Mesenchymal stem cell (in vitro differentiated cells and primary cell): ENCODE data around the gene ZNF280C.

Experiments
- DNase-seq: peaks from one replicate; pipeline ENCODE4 v3.0.0-alpha.2; 2013
- H2AFZ ChIP-seq: one replicate; pipeline ENCODE4 v1.6.1; 2013; ENCODE audit warnings: low read depth, mild to moderate bottlenecking, control low read depth, inconsistent platforms, low read length, moderate library complexity
- H2AK5ac ChIP-seq: 2 replicates; pipeline ENCODE4 v1.6.1; 2013; ENCODE audit warnings: low read length, moderate library complexity, mild to moderate bottlenecking, inconsistent platforms; ENCODE audit not compliant: severe bottlenecking
- H2BK120ac ChIP-seq: one replicate; pipeline ENCODE4 v1.6.1; 2013; ENCODE audit warnings: low read depth, mild to moderate bottlenecking, inconsistent platforms, low read length, moderate library complexity
- H2BK12ac ChIP-seq, 2 experiments: one replicate each; pipeline ENCODE4 v1.6.1; 2013; ENCODE audit warnings: inconsistent platforms in 2 of 2, low read length in 2 of 2, mild to moderate bottlenecking in 2 of 2, moderate library complexity in 2 of 2, control low read depth in 1 of 2
- H2BK15ac ChIP-seq: one replicate; pipeline ENCODE4 v1.6.1; 2013; ENCODE audit warnings: mild to moderate bottlenecking, low read depth, inconsistent platforms; ENCODE audit not compliant: poor library complexity, severe bottlenecking
- H2BK5ac ChIP-seq: 2 replicates; pipeline ENCODE4 v1.6.1; 2013; ENCODE audit warnings: low read depth, mild to moderate bottlenecking, low read length, control low read depth, inconsistent platforms; ENCODE audit not compliant: poor library complexity, severe bottlenecking
- H3K14ac ChIP-seq, 2 experiments: one replicate each; pipeline ENCODE4 v1.6.1; 2013; ENCODE audit warnings: inconsistent platforms in 2 of 2, low read length in 2 of 2, control low read depth in 1 of 2, mild to moderate bottlenecking in 1 of 2, moderate library complexity in 1 of 2
- H3K18ac ChIP-seq, 2 experiments: one replicate each; pipeline ENCODE4 v1.6.1; 2013; ENCODE audit warnings: inconsistent platforms in 2 of 2, low read length in 2 of 2, control low read depth in 1 of 2, low read depth in 1 of 2, mild to moderate bottlenecking in 1 of 2
- H3K23ac ChIP-seq, 2 experiments: one replicate each; pipeline ENCODE4 v1.6.1; 2013; ENCODE audit warnings: inconsistent platforms in 2 of 2, low read length in 2 of 2, mild to moderate bottlenecking in 2 of 2, moderate library complexity in 2 of 2, control low read depth in 1 of 2
- H3K27ac ChIP-seq: 2 replicates; pipeline ENCODE4 v1.5.1; 2013; ENCODE audit warnings: mild to moderate bottlenecking, moderate library complexity, low read length, control low read depth, inconsistent platforms; ENCODE audit not compliant: poor library complexity, severe bottlenecking
- H3K27me3 ChIP-seq, 2 experiments: 2 replicates each; pipeline versions ENCODE4 v1.6.1 to v1.7.0; 2013; ENCODE audit warnings: low read length in 2 of 2, mild to moderate bottlenecking in 2 of 2, moderate library complexity in 2 of 2, control low read depth in 1 of 2, inconsistent platforms in 1 of 2; ENCODE audit not compliant: control insufficient read depth in 1 of 2, insufficient read depth in 1 of 2
- H3K36me3 ChIP-seq, 2 experiments: 2 replicates each; pipeline versions ENCODE4 v1.6.1 to v1.7.0; 2013; ENCODE audit warnings: low read length in 2 of 2, control low read depth in 1 of 2, inconsistent platforms in 1 of 2, low read depth in 1 of 2, mild to moderate bottlenecking in 1 of 2; ENCODE audit not compliant: insufficient read depth in 2 of 2, control insufficient read depth in 1 of 2
- H3K4ac ChIP-seq, 2 experiments: one replicate each; pipeline ENCODE4 v1.6.1; 2013; ENCODE audit warnings: inconsistent platforms in 2 of 2, low read length in 2 of 2, mild to moderate bottlenecking in 2 of 2, moderate library complexity in 2 of 2, control low read depth in 1 of 2, low read depth in 1 of 2
- H3K4me1 ChIP-seq: 2 replicates; pipeline ENCODE4 v1.6.1; 2013; ENCODE audit warnings: low read depth, low read length, control low read depth; ENCODE audit not compliant: control insufficient read depth, insufficient read depth
- H3K4me2 ChIP-seq: 2 replicates; pipeline ENCODE4 v1.6.1; 2013; ENCODE audit warnings: low read length, mild to moderate bottlenecking, inconsistent platforms; ENCODE audit not compliant: poor library complexity, severe bottlenecking
- H3K4me3 ChIP-seq, 2 experiments: 2 replicates each; pipeline versions ENCODE4 v1.5.1 to v1.7.0; 2013; ENCODE audit warnings: low read length in 2 of 2, mild to moderate bottlenecking in 2 of 2, control low read depth in 1 of 2, low read depth in 1 of 2; ENCODE audit not compliant: insufficient read depth in 1 of 2
- H3K79me1 ChIP-seq: replicated peaks from 2 replicates; pipeline ENCODE4 v1.6.1; 2013; ENCODE audit warnings: mild to moderate bottlenecking, control low read depth, low read length, inconsistent platforms; ENCODE audit not compliant: poor library complexity, severe bottlenecking
- H3K9ac ChIP-seq: 2 replicates; pipeline ENCODE4 v1.7.0; 2013; ENCODE audit warnings: mild to moderate bottlenecking, low read length, moderate library complexity
- H3K9me3 ChIP-seq: 2 replicates; pipeline ENCODE4 v1.7.0; 2013; ENCODE audit warnings: mild to moderate bottlenecking, low read length; ENCODE audit not compliant: control insufficient read depth
- H4K8ac ChIP-seq: one replicate; pipeline ENCODE4 v1.6.1; 2013; ENCODE audit warnings: inconsistent platforms, mild to moderate bottlenecking, low read length, moderate library complexity
- H4K91ac ChIP-seq: one replicate; pipeline ENCODE4 v1.6.1; 2013; ENCODE audit warnings: mild to moderate bottlenecking, low read length, inconsistent platforms
- WGBS: methylation state at CpG from one replicate; pipeline ENCODE4 v1.1.7; 2013; ENCODE audit warnings: mixed read lengths; 5-methylcytosine and 5-hydroxymethylcytosine counted together

Gene ZNF280C

DNA sequence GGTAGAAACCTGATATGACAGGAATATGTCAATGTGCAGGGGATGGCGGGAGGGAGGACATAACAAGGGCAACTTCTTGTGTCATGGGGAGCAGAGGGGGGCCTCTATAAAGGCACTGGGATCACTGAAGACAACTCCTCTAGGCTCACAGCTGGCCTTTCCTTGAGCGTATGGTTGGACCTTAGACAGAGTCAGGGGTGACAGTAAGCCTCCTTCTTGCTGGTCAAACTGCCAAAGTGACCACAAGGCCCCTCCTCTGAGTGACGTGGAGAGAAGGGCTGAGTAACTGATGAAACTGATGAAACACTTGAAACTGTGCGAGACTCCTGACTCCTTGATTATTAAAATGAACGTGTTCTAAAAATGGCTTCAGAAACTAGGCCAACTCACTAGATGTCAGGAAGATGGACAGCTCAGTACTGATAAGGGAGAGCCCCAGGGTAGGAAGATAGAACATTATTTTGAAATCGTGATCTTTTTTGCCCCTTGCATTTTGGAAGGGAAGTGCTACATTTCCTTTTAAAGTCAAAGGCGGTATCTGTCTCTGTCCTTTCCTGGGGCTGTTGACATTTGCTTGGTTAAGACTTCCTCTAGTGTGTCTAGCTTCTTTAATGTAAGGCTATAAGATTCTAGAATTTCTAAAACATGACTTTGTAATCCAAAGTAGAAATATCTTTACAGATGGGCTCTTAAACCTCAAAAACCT, 95.4 kb downstream of the ZNF280C start:
- H3K4ac ChIP-seq = no peak overlapping the region
- peaks cover 10 to 20% of the 10 kb centered on the region in 2 experiments for H3K27me3 ChIP-seq
- no peaks in the 10 kb centered on the region for H3K79me1 ChIP-seq
- H3K9me3 ChIP-seq = no peaks in the 10 kb centered on the region
- DNase-seq = peak; percentile 92
- H2BK15ac ChIP-seq = no peak overlapping the region
- H3K36me3 ChIP-seq = no peaks in the 10 kb centered on the region
- no peak overlapping the region for H4K91ac ChIP-seq
- H2AK5ac ChIP-seq = no peak overlapping the region
- H2BK12ac ChIP-seq = no peak overlapping the region
- H3K18ac ChIP-seq = no peak overlapping the region
- no peak overlapping the region for H3K27ac ChIP-seq
- H3K4me1 ChIP-seq = peaks cover 14% of the 10 kb centered on the region
- H3K4me3 ChIP-seq = peak overlapping the region in 1 of 2 experiments; percentile 69
- no peak overlapping the region for H3K4me2 ChIP-seq
- no peak overlapping the region for H2BK5ac ChIP-seq
- H2AFZ ChIP-seq = no peak overlapping the region
- no peak overlapping the region for H3K14ac ChIP-seq
- no peak overlapping the region for H2BK120ac ChIP-seq
- H3K23ac ChIP-seq = no peak overlapping the region
- H4K8ac ChIP-seq = no peak overlapping the region
- WGBS = 35% methylated on average over 5 of the region's 7 CpGs
- H3K9ac ChIP-seq = peak overlapping the region; percentile 95

DNA sequence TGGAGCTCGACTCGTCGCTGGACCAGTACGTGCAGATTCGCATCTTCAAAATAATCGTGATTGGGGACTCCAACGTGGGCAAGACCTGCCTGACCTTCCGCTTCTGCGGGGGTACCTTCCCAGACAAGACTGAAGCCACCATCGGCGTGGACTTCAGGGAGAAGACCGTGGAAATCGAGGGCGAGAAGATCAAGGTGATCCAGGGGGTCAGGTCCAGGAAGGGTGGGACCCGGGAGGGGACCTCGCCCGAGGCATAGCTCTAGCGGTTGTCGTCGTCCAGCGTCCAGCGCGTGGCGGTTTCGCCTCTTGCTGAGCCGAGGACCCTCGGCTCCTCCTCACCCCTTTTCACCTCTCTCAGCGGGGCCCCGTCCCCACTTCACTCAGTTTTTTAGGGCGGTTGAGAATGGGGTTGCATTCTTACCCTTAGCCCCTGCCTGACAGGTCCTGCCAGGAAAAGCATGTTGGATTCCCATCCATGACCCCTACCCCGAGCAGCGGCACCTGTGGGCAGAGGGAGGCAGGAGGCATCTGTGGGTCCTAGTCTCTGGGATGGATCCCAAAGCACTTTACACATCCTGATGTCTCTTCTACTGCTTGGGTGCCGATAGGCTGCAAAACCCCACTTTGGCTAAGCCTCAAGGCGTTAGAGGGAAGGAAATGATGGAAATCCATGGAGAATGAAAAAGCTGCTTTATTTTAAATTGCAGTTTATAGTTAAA, 96.4 kb downstream of the ZNF280C start:
- Histone ChIP-seq H3K79me1 (no peaks in the 10 kb centered on the region), H3K27me3 (peaks cover 10 to 16% of the 10 kb centered on the region in 2 experiments), H3K18ac (peak overlapping the region; percentile 2 to 66), H3K9ac (peak overlapping the region; percentile 95), H2BK5ac (no peak overlapping the region), H3K4me1 (peaks cover 14% of the 10 kb centered on the region), H4K8ac (peak overlapping the region; percentile 66), H2AK5ac (no peak overlapping the region), H3K23ac (no peak overlapping the region), H4K91ac (peak overlapping the region; percentile 50), H3K4ac (peak overlapping the region in 1 of 2 experiments; percentile 51), H3K9me3 (no peaks in the 10 kb centered on the region), H2BK15ac (peak overlapping the region; percentile 77), H2BK12ac (peak overlapping the region in 1 of 2 experiments; percentile 63), H3K4me2 (peak overlapping the region; percentile 96), H3K27ac (no peak overlapping the region), H2BK120ac (no peak overlapping the region), H2AFZ (no peak overlapping the region), H3K14ac (no peak overlapping the region), H3K36me3 (no peaks in the 10 kb centered on the region), H3K4me3 (peak overlapping the region; percentile 56 to 69)
- WGBS = 23% methylated on average over 23 of the region's 34 CpGs
- no peak for DNase-seq

DNA sequence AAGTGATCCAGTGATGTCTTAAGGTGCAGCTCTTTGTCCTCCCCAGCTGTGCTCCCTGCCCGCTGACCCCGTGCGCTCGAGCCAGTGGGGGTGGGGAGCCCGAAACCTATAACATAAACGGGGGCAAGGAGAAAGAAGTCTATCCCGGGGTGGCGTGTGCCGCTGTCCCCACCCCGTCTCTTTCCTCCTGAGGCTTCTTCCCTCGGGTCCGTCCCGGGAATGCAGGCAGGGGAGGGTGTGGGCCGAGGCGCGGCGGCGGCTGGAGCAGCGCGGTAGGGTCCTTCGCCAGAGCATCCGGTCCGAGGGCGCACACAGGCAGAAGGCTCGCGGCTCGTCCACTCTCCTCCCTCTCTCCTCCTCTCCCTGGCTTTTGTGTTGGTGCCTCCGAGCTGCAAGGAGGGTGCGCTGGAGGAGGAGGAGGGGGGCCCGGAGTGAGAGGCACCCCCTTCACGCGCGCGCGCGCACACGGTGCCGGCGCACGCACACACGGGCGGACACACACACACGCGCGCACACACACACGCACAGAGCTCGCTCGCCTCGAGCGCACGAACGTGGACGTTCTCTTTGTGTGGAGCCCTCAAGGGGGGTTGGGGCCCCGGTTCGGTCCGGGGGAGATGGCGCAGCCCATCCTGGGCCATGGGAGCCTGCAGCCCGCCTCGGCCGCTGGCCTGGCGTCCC, 97.1 kb downstream of the ZNF280C start, which contains the start of gene RAB33A:
TSS of gene RAB33A (plus strand) at position 517 of the 681 bp plus-strand sequence. CDS start at position 618, 101 bp downstream.
- peak within 1 kb of the TSS; percentile 42 for H2AFZ ChIP-seq
- peak within 1 kb of the TSS; percentile 96 for H3K4me2 ChIP-seq
- no peak within 1 kb of the TSS for H2AK5ac ChIP-seq
- peak within 1 kb of the TSS; percentile 77 for H2BK15ac ChIP-seq
- H3K79me1 ChIP-seq = no peaks in the 10 kb centered on the region
- peak within 1 kb of the TSS in 1 of 2 experiments; percentile 80 for H3K23ac ChIP-seq
- H3K18ac ChIP-seq = peak within 1 kb of the TSS; percentile 12 to 66
- H2BK12ac ChIP-seq = peak within 1 kb of the TSS in 1 of 2 experiments; percentile 63
- peak within 1 kb of the TSS; percentile 56 to 69 for H3K4me3 ChIP-seq
- H3K14ac ChIP-seq = no peak within 1 kb of the TSS
- peak within 1 kb of the TSS; percentile 95 for H3K9ac ChIP-seq
- H3K27me3 ChIP-seq = peaks cover 10 to 16% of the 10 kb centered on the region in 2 experiments
- peak within 1 kb of the TSS in 1 of 2 experiments; percentile 61 for H3K4ac ChIP-seq
- peak within 1 kb of the TSS; percentile 66 for H4K8ac ChIP-seq
- H3K4me1 ChIP-seq = peaks cover 14% of the 10 kb centered on the region
- no peak within 1 kb of the TSS for H2BK5ac ChIP-seq
- DNase-seq = peak; percentile 36
- no peaks in the 10 kb centered on the region for H3K36me3 ChIP-seq
- H2BK120ac ChIP-seq = no peak within 1 kb of the TSS
- peak within 1 kb of the TSS; percentile 50 for H4K91ac ChIP-seq
- no peaks in the 10 kb centered on the region for H3K9me3 ChIP-seq
- WGBS = 7% methylated on average over 17 of the region's 61 CpGs
- H3K27ac ChIP-seq = no peak within 1 kb of the TSS
